HG03097 (cell line): ENCODE measurements around the gene HTRA2.
A peak's percentile ranks its signal among the peaks of the same experiment; 100 is the strongest.
"Not testable (repeated sequence)": the region's sequence is repeated elsewhere in the genome, so short reads cannot be mapped to it uniquely, and the experiment has no call there.

Source experiments
- ATAC-seq: cut with Tn5 transposase; IDR thresholded peaks from one replicate; pipeline ENCODE4 v1.9.1; 2021; ENCODE audit not compliant: unreplicated experiment, low FRiP score

HTRA2 gene

DNA sequence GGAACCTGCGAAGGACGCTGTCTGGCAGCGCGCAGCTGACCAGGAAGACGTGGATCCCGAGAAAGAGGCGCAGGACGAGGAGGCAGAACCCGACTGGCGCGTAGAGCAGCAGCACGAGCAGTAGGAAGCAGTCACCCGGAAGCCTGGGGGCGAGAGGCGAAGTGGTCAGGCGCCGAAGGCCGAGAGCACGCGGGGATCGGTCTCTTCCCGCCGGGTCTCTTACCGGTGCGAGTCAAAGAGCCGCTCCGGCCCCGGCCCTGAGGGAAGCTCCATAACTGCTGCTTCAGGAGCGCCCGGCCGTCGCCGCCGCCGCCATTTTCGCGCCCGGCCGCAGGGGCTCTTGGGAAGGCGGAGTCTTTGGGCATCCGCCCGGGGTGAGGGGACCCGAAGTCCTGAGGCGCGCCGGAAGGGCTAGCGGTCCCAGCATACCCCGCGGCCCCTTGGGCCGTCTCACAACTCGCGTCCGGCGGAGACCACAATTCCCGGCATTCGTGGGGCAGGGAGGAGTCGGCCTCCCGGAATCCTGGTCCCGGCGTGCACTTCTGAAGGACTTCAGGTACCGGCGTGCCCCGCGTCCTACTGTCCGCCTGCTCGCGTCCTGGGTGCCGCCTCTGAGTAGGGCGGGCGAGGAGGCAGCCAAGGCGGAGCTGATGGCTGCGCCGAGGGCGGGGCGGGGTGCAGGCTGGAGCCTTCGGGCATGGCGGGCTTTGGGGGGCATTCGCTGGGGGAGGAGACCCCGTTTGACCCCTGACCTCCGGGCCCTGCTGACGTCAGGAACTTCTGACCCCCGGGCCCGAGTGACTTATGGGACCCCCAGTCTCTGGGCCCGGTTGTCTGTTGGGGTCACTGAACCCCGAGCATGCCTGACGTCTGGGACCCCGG, at the start of gene HTRA2, which contains the start of gene AUP1:
Gene HTRA2, plus strand, starts transcription at position 577 of the 882 bp plus-strand sequence. Its CDS starts 74 bp downstream, at position 651.
Gene AUP1, minus strand, starts transcription at position 350 of the 882 bp plus-strand sequence. Its CDS starts 77 bp downstream, at position 273.
- peak; percentile 70 for ATAC-seq

DNA sequence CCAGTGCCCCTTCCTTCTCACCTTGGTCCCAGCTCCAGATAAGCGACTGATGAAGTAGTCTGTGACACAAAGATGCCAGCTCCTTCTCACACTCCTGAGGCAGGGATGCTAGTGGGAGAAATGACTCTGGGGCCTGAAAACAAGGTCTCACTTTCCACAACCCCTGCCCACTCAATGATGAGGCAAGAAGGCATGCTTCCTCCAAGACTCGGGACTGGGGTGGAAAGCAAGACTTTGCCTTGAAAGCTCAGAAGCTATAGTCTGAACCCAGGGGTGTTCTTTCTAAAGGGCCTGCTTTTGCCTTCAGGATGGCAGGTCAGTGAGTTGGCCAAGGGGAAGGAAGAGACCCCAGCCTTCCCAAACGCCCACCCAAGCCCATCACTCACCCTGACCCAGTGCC, 48.3 kb upstream of the HTRA2 start:
- no peak for ATAC-seq

DNA sequence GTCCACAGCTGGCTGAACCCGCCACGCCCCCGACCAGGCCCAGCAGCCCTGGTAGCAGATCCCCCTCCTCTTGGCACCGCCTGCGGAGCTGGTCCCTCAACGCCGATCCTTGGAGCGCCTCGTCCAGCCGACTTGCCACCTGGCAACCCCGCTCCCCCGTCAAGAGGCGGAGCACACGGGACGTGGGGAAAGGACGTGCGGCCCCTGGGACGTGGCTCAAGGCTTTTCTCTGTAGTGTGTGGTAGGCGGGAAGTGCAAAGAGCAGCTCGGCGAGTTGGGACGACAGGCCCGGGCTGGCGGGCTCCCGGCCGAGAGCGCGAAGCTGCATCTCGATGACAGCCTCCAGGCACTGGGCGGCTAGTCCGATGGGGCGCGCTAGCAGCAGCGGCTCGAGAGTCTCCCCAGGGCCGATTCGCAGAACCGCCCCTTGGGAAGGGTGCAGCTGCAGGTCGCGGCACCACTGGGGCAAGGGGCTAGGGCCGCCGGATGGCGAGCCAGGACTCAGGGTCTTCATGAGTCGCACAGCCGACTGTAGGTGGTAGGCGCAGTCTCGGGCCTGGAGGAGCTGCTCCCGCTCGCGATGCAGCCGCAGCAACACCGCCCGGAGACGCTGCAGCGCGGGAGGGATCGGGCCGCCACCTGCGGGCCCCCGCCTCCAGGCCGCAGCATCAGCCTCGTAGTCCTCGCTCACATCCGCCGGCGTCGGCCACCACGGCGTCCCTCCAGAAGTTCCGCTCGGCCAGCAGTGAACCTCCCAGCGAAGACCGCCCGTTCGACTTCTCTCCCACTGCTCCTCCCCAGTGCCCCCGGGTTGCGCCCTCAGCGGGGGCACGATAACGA, 47.6 kb upstream of the HTRA2 start:
- ATAC-seq: peak; percentile 43

DNA sequence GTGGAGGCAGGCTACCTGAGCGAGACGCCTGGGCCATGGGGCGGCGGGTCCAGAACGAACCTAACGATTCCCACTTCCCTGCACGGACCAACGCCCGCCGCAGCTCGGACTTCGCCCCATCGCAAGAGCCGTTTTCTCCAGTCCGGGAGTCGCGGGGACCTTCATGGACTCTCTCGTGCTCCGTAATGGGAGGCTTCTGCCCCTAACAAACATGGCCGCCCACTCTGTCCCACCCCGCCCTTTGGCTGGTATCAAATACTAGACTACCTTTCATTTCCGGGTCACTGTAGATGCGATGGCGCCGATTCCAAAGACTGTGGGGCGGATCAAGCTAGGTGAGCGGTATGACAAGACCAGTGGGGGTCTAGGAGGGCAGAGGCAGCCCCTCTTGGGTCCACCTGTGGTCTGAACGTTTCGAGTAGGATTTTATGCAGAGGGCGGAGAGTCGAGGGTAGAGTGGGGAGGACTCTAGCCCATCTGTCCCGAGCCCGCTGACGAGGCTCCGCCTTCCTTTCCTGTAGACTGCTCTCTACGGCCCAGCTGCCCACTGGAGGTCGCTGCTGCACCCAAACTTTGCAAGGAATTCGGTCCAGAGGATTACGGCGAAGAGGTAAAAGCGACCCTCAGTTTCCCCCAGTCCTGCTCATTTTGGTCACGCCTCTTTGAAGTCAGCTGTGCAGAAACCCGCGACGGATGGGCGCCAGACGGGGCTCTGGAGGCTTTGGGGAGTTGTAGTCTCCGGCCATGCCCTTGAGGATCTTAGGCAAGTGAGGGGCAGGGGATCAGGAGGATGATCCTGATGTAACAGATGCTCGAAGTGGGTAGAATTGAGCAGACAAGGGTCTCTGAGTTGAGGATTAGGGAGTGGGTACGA, 46.7 kb upstream of the HTRA2 start, which contains the start of the genes CCDC142 and TTC31:
Gene CCDC142, minus strand, starts transcription at position 198 of the 874 bp plus-strand sequence. Its CDS starts 161 bp downstream, at position 37.
Gene TTC31, plus strand, starts transcription at position 281 of the 874 bp plus-strand sequence. Its CDS starts 15 bp downstream, at position 296.
- peak; percentile 84 for ATAC-seq

DNA sequence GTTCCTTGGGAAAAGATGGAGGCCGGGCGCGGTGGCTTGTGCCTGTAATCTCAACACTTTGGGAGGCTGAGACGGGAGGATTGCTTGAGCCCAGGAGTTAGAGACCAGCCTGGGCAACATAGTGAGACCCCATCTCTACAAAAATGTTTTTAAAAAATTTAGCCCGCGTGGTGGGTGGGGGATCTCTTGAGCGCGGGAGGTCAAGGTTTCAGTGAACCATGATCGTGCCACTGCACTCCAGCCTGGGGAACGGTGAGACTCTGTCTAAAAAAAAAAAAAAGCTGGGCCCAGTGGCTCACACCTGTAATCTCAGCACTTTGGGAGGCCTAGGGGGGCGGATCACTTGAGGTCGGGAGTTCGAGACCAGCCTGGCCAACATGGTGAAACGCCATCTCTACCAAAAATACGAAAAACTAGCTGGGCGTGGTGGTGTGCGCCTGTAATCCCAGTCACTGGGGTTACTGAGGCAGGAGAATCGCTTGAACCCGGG, 46.0 kb upstream of the HTRA2 start:
- not testable (repeated sequence) for ATAC-seq

DNA sequence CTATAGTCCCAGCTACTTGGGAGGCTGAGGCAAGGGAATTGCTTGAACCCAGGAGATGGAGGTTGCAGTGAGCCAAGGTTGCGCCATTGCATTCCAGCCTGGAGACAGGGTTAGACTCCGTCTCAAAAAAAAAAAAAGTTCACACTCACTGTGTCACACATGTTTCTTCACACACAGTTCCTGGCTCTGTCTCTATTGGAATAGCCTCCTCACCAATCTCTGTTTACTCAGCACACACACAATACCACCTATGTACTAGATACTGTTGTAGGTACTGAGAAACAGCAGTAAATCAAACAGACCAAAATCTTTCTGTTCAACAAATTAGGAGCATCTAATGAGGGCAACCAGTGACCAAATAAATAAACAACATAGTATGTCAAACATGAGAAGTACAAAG, 43.6 kb upstream of the HTRA2 start:
- no peak for ATAC-seq

DNA sequence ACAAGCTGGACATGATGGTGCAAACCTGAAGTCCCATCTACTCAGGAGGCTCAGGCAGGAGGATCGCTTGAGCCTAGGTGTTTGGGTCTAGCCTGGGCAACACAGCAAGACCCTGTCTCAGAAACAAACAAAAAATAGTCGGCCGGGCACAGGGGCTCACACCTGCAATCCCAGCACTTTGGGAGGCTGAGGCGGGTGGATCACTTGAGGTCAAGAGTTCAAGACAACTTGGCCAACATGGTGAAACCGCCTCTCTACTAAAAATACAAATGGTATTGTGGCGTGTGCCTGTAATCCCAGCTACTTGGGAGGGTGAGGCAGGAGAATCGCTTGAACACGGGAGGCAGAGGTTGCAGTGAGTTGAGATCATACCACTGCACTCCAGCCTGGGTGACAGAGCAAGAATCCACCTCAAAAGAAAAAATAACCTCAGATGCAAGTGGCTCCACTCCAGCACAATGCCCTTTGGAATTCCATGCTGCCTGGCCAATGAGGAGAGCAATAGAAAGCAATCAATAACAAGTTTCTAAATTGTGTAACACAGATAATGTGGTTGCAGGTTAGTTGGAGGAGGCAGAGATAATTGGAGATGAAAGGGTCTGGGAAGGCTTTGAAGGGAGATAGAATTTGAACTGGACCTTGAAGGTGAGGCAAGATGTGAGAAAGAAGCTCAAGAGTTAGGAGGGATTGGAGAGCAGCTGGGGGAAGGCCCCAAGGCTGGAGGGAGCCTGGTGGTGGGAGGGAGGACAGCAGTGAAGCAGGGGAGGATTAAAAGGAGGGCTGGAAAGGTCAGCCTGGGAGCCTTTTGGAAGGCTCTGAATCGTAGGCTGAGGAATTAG, 40.9 kb upstream of the HTRA2 start:
- ATAC-seq: no peak

DNA sequence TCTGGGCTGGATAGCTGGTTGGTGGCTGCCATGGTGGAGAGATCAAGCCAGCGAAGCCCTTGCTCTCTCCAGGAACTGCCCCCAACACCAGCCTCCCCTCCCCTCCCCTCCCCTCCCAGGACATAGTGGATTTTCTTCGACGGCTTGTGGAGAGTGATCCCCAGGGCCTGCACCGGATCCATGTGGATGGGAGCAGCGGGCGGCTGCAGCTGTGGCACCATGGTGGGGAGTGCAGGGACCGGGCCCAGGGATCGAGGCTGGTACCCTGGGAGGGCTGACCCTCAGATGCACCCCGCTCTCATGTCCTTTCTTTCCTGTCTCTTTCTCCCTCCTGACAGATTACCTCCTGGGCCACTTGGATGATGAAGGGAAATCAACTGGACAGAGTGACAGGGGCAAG, 39.8 kb upstream of the HTRA2 start:
- no peak for ATAC-seq

DNA sequence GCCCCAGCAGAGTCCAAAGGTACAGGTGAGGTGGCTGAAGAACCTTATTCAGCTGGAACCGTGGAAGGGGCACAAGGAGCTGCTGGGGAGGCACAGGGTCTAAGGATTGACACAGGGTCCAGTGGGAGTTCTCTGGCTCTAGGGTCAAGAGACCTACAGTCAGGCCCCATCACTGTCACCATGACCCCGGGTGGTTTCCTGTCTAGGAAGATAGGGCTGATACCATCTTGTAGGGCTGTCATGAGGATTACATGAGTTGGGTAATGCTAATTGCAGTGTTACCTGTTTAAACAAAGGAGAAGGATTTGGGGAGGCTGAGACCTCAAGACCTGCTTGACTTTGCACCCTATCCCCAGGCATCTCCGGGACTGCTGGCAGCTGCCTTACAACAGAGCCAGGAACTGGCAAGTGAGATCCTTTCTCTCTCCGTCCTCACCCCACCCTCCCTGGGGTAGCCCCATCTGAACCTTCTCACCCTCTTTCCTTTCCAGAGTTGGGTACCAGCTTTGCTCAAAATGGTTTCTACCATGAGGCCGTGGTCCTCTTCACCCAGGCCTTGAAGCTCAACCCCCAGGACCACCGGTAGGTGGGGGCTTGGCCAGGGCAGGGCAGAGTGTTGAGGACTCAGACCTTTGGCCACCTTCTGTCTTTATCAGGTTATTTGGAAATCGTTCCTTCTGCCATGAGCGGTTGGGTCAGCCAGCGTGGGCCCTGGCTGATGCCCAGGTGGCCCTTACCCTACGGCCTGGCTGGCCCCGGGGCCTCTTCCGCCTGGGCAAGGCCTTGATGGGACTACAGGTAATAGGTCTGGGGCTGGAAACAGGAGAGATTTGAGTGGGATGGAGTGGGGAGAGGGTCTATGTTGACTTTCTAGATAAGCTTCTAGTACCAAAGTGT, 37.8 kb upstream of the HTRA2 start:
- ATAC-seq: no peak

DNA sequence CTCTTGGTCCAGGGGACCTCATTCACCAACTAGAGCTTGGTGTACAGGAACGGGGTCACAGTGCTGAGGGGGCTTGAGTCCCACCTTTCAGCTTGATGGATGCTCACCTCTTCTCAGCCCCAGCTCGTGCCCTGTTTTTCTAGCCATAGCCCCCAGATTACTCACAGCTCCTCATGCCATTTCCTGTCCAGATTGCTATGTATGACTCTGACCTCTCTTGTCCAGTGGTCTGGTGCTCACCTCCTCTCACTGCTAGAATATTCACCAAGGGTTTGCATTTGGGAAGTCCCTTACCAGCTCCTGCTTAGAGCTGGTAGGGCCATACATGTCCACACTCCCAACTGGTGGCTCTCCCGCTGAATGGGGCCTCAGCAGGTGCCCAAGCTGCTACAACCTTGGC, 36.2 kb upstream of the HTRA2 start:
- ATAC-seq: no peak

DNA sequence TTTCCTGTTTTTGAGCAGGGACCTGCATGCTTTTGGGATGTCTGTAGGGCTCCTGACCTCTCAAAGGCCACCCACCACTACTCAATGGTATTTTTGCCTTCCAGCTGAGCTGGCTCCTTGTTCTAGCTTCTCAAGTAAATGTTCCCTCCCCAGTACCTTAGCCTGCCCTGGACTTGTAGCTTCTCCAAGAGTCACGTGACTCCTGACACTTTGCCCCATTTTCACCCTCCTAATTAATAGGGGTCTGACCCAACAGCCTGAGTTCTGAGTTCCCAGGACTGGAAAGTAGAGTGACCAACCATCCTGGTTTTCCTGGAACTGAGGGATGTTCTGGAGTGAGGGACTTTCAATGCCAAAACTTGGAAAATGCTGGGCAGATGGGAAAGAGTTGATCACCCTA, 34.3 kb upstream of the HTRA2 start:
- ATAC-seq: no peak

DNA sequence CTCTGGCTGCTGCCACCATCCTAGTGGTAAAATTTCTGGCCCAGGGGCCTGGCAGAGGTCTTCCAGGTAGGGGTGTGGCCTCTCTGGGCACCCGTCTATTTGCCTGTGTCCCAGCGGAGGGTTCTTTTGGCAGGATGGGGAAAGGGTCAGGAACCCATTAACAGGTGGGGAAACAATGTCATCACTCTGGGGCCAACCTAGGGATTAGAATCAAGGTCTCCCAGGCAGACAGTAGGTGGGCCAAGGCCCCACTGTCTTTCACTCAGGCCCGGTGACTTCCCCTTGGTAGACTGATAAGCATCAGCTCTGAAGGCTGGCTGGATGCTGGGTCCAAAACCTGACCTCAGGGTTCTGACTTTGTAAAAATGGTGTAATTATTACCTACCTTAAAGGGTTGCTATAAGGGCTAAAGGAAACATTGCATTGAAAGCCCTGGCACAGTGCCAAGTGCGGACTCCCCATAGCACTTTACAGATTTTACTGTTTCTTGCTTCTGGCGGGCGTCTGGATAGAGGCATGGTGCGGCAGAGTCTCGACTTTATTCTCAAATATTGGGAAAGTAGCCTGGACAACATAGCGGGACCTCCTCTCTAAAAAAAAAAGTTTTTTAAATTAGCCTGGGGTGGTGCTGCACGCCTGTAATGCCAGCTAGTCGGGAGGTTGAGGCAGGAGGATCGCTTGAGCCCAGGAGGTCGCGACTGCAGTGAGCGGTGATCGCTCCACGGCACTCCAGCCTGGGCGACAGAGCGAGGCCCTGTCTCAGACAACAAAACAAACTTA, 32.5 kb upstream of the HTRA2 start:
- no peak for ATAC-seq

DNA sequence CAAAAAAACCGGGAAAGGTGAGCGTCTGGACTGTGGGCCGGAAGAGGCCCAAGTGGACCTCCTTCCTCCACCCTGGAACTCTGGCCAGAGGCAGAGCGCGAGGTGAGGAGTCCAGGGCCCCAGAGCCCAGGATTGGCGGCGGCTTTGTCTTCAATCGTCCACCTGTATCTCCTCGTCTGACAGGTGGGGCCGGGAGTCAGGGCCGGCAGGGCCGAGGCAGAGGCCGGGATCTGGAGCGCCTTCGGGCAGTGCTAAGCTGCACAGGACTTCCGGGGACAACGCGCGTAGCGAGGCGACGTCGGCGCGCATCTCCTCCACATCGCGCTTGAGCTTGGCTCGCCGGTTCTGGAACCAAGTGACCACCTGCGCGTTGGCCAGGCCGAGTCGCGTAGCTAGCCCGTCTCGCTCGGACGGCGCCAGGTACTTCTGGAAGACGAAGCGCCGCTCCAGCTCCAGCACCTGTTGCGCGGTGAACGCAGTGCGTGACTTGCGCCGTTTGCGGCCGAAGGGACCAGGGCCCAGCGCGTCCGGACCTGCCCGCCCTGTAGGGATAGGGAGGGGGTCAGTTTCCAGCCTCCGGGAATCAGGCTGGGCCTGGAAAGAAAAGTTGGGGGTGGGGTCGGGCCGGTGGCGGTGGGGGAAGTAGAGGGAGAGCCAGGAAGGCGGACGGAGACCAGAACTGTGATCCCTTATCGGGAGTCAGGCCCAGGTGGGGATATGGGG, 31.8 kb upstream of the HTRA2 start:
- ATAC-seq: no peak

DNA sequence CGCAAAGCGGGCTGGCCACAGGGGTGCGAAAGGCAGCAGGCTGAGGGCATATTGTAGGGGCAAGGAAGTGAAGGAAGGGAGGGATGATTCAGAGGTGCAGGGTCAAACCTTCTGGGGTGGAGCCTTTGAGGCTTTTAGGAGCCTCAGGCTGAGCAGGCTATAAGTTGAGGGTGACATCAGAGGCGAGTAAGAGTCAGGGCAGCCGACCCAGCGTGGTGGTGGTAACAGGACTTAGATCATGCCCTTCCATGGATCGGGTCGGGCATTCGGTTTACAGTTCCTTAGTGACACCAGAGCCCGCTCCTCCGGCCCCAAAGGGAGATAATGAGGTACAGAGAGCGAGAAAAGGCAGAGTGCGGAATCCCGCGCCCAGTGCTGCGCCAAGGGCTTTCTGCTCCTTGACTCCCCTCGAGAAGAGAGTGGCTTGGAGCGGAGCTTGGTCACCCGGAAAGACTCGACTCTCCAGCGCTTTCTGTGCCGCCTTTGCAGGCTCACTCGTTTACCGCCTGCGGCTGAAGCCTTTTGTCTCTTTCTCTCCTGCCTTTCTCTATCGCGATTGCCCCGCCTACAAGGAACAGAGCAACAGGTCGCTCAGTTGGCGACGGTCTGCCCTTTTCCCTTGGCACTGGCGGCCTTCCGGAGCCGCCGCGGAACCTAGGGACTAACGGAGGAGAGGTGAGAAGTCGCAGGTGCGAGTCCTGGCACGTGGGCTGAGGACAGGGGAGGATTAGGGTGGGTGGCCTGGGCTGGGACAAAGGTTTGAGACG, 31.1 kb upstream of the HTRA2 start:
- no peak for ATAC-seq

DNA sequence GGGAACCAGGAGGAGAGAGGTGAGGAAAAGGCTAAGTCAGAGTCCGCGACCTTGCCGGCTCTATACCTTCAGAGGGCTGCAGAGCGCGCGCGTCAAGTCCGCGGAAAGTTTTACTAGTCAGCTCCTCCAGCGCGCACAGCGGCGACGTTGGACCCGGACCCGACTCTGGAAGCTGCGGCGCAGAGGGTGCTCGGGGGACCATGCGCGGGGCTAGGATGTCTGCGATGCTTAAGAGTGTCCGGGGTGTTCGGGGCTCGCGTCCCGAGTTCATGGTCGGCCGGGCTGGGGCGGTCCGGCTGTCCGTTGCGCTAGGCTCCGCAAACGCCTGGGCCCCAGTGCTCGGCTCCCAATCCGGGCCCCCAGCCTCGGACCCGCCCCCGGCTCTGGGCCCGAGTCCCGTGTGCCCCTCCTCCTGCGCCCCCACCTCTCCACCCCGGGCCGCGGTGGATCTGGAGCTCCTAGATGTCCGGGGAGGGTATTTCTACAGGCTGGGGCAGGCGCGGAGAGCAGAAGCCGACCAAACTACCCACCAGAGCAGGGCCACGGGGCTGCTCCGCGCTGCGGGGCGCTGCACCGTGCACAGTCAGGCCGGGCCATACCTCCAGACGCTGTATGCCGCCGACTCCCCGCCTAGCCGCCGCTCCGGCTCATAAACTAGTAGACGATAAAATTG, 30.3 kb upstream of the HTRA2 start, which contains the start of gene LBX2:
Gene LBX2, minus strand, starts transcription at position 337 of the 673 bp plus-strand sequence. Its CDS starts 66 bp downstream, at position 271.
- ATAC-seq: no peak
